WI38 (cell line): ENCODE measurements around the gene ETV6.

ENCODE experiments used
- H3K4me3 ChIP-seq: 2 replicates; pipeline ENCODE4 v1.5.1; 2011; ENCODE audit warnings: low read depth, mild to moderate bottlenecking, control low read depth, low read length
- CTCF ChIP-seq: IDR thresholded peaks from 2 replicates; pipeline ENCODE4 v1.5.1; 2012; ENCODE audit warnings: low read depth, mild to moderate bottlenecking, control low read depth, low read length

ETV6 gene

GRCh38 chr12:11884116-11884515, 234.6 kb downstream of the ETV6 start:
- no peak overlapping the region for H3K4me3 ChIP-seq
- no peak for TF ChIP-seq CTCF

GRCh38 chr12:11884706-11885105, 235.2 kb downstream of the ETV6 start:
- H3K4me3 ChIP-seq = no peak overlapping the region
- TF ChIP-seq CTCF = no peak

- no peak overlapping the region for H3K4me3 ChIP-seq
- TF ChIP-seq CTCF = no peak
These were observed 236.0 kb downstream of the ETV6 start for GRCh38 chr12:11885261-11886038.

GRCh38 chr12:11886339-11886738, 236.9 kb downstream of the ETV6 start:
- no peak for TF ChIP-seq CTCF
- H3K4me3 ChIP-seq = no peak overlapping the region

- H3K4me3 ChIP-seq = no peak overlapping the region
- no peak for TF ChIP-seq CTCF
These were observed 238.6 kb downstream of the ETV6 start for GRCh38 chr12:11888029-11888428.

- no peak for TF ChIP-seq CTCF
- H3K4me3 ChIP-seq = no peak overlapping the region
These were observed 241.9 kb downstream of the ETV6 start for GRCh38 chr12:11891346-11891745.

- no peak overlapping the region for H3K4me3 ChIP-seq
- TF ChIP-seq CTCF = no peak
These were observed 242.4 kb downstream of the ETV6 start for GRCh38 chr12:11891754-11892386.
